Hepatocyte (in vitro differentiated cells): Measurements from ENCODE around the gene GNAO1.

Source experiments
- EZH2 ChIP-seq: fragments of 200-600 bp; sonication (generic); IDR thresholded peaks from 2 replicates; pipeline ENCODE4 v1.6.1; 2016; ENCODE audit warnings: antibody characterized with exemption, mild to moderate bottlenecking, borderline replicate concordance
- EZH2phosphoT487 ChIP-seq: fragments of 200-600 bp; sonication (generic); IDR thresholded peaks from one replicate; pipeline ENCODE4 v1.6.1; 2018; ENCODE audit warnings: antibody characterized with exemption, mild to moderate bottlenecking, low read depth, moderate library complexity; ENCODE audit not compliant: unreplicated experiment, severe bottlenecking
- TF ChIP-seq, protein P1 (sequence below): fragments of 200-600 bp; sonication (generic); IDR thresholded peaks from 2 replicates; pipeline ENCODE4 v1.5.1; 2016; ENCODE audit warnings: antibody characterized with exemption, mild to moderate bottlenecking; ENCODE audit not compliant: poor library complexity

DNA sequence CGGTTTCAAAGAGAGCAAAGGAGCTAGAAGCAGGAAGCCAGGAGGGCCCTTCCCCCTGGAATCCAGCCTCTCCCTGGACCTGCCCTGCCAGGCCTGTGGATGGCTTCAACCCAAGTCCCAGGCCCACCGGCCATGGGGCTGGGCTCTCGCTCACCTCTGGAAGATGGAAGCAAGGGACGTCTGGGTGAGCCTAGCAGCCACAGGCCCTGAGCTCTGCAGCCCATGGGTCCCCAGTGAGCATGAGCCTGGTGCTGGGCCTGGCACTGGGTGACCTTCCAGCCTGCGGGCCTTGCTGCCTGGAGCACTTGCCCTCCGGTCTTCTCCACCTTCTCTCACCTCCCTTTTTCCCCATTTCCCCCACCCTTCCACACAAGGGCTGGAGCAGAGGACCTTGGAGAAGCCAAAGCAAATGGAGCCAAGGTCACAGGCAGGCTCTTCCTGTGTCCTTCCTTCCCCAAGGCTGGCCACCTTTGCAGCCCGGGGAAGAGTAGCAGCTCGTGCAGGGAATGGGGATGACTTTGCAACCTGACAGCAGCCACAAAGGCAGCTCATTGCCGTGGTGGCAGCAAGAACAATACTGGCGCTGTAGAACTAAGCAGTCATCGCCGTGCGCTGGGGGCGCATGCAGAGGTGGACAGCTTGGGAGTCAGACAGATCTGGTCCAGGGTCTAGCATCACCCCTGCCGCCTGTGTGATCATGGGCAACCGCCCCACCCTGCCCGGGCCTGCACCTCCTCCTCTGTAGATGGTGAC is 147.5 kb downstream of the GNAO1 start:
- TF ChIP-seq, protein P1, sequence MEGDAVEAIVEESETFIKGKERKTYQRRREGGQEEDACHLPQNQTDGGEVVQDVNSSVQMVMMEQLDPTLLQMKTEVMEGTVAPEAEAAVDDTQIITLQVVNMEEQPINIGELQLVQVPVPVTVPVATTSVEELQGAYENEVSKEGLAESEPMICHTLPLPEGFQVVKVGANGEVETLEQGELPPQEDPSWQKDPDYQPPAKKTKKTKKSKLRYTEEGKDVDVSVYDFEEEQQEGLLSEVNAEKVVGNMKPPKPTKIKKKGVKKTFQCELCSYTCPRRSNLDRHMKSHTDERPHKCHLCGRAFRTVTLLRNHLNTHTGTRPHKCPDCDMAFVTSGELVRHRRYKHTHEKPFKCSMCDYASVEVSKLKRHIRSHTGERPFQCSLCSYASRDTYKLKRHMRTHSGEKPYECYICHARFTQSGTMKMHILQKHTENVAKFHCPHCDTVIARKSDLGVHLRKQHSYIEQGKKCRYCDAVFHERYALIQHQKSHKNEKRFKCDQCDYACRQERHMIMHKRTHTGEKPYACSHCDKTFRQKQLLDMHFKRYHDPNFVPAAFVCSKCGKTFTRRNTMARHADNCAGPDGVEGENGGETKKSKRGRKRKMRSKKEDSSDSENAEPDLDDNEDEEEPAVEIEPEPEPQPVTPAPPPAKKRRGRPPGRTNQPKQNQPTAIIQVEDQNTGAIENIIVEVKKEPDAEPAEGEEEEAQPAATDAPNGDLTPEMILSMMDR: no peak
- TF ChIP-seq EZH2 (no peak), EZH2phosphoT487 (no peak)
